C4-2B (cell line): Measurements from ENCODE around the gene CPB2.

ENCODE experiments used
- H3K27ac ChIP-seq: fragments of 450-650 bp; 2 replicates; pipeline ENCODE4 v1.5.1; 2017
- CTCF ChIP-seq: fragments of 450-650 bp; conservative IDR thresholded peaks from 2 replicates; pipeline ENCODE4 v1.5.1; 2017; ENCODE audit warnings: mild to moderate bottlenecking
- ZFX ChIP-seq: fragments of 450-650 bp; IDR thresholded peaks from 2 replicates; pipeline ENCODE4 v1.6.1; 2017

CPB2 gene

DNA sequence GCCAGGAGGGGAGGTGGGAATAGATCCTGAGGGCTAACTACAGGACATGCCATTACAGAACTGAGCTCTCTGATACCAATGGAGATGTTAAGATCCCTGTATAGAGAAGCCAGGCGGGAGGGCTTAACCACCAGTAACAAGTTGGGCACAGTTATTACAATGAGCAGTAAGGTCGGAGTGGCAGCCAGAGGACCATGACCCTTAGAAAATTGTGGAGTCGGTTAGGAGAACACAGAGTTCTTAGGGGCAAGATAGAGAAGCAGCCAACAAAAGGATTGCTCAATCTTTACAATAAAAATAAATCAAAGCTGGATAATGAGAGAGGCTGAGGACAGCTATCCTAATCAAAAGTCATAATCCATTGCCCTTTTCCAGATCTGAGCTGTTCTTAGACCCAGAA is 10.4 kb downstream of the CPB2 start:
- no peak overlapping the region for H3K27ac ChIP-seq
- TF ChIP-seq ZFX (no peak), CTCF (no peak)

DNA sequence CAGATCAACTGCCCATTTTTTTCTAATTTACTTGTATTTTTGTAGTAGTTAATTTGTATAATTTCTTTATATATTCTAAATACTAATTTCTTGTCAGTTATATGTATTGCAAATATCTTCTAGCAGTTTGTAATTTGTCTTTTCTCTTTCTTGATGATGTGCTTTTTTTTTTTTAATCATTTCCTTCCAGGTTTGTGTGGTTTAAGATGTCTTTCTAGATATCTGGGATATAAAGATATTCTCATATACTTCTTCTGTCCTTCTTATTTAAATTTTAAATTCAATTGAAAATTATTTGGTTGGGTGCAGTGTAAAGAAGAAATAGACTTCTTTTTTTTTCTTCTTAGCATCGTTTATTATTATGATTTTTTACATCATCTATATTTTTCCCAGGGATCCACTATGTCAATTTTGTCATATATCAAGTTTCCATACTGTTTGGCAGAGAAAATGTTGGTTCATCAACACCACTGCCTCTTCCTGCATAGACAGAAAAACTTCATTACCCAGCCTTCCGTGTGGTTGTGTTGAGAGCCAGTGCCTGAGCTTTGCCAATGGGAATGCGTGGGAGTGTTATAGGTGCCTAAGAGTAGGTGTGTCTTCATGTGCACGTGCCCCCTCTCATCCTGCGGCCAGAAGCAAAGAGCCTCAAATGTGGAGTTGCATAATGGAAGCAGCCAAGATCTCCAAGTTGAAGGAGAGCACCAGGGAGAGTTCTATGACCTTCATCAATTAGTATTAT is 15.8 kb downstream of the CPB2 start:
- TF ChIP-seq ZFX (no peak), CTCF (no peak)
- H3K27ac ChIP-seq: no peak overlapping the region

GRCh38 chr13:46087481-46087880 is 17.4 kb downstream of the CPB2 start:
- no peak for TF ChIP-seq CTCF
- no peak for TF ChIP-seq ZFX
- no peak overlapping the region for H3K27ac ChIP-seq

DNA sequence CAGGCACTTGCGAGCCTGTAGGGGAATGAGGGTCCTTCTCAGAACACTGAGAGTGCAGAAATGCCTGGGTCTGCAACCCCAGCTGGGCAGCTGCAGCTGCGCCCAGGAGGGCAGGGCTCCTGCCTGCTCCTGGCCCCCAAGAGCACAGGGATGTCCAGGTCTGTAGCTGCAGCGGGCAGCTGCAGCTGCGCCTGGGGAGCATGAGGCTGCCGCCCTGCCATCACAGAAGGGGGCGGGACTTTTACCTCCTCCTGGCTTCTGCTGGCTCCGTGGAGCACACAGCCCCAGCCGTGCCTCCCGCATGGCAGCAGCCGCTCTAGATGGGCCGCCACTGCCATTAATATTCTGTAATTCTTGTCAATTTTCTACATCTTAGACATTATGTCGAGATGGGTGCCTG is 17.8 kb downstream of the CPB2 start:
- TF ChIP-seq ZFX: no peak
- TF ChIP-seq CTCF: no peak
- H3K27ac ChIP-seq: no peak overlapping the region

DNA sequence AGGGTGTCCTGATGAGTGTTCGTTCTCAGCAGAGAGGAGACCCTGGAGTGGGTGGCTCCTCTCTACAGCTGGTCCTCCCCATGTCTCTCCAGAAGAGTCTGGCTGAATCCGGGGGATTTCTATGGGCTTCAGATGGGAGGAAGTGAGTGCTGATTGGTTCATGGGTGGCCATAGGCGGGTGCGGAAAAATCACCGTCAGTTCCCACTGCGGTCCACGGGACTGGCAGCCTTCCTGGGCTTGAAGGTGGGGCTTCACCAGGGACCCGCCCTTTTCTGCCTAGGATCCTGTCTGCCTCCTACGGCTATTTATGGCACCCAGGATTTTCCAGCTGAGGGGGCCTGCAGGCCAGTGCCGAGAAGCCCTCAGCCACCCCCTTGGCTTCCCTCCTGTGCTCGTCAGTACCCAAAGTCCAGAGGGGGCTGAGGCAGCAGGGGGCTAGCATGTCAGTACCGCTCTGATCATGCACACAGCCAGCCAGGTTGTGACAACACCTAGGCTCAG is 18.4 kb downstream of the CPB2 start:
- H3K27ac ChIP-seq: no peak overlapping the region
- TF ChIP-seq CTCF: no peak
- TF ChIP-seq ZFX: no peak

- TF ChIP-seq ZFX (no peak), CTCF (no peak)
- H3K27ac ChIP-seq: no peak overlapping the region
Measured at GRCh38 chr13:46085737-46086136, 19.1 kb downstream of the CPB2 start.

DNA sequence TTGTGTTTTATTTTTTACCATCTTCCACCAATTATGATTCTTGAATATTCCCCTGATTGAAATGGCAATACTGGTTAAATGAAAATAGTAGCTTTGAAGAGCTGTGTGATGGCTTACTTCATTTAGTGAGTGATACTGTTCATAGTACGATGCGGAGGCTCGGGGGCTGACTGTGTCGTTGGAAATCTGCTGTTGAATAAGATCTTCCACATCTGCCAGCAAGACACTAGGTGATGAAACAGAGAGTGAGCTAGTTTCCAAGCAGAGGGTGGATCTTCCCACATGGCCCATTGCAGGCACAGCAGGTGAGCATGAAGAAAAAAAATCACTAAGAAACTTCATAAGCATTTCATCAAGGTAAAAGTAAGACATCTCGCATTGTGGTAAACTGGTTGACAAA is 22.5 kb downstream of the CPB2 start:
- H3K27ac ChIP-seq: no peak overlapping the region
- TF ChIP-seq ZFX (no peak), CTCF (no peak)
